Natural killer cell (primary cell): ENCODE results near the gene CLSTN2. TPM values are rescaled to one million over a fixed set of nuclear protein-coding genes. Genes with fewer than 3 reads are reported as not detected.

Source experiments
- ATAC-seq, 3 donors: fragments of 150-1000 bp in 2 of 3; fragments of 200-7000 bp in 1 of 3; cut with Tn5 transposase; 1 replicate in 1 of 3; 2 replicates in 2 of 3; pipeline ENCODE4 v1.10.0; 2021; ENCODE audit warnings: mild to moderate bottlenecking in 2 of 3, moderate library complexity in 2 of 3
- DNase-seq, 2 donors: peaks; one replicate each; pipeline versions ENCODE4 v3.0.0 to v3.0.0-alpha.2; 2013 to 2021; ENCODE audit warnings: mixed read lengths in 1 of 2
- H3K27ac ChIP-seq: one replicate; pipeline ENCODE4 v1.5.1; 2013; ENCODE audit warnings: mild to moderate bottlenecking, low read length
- H3K27me3 ChIP-seq: one replicate; pipeline ENCODE4 v1.6.1; 2013; ENCODE audit warnings: low read length; ENCODE audit not compliant: control insufficient read depth, insufficient read depth
- H3K36me3 ChIP-seq: one replicate; pipeline ENCODE4 v1.6.1; 2013; ENCODE audit warnings: low read length; ENCODE audit not compliant: control insufficient read depth, insufficient read depth
- H3K4me1 ChIP-seq: one replicate; pipeline ENCODE4 v1.6.1; 2013; ENCODE audit warnings: low read length; ENCODE audit not compliant: control insufficient read depth, insufficient read depth
- H3K4me3 ChIP-seq: one replicate; pipeline ENCODE4 v1.5.1; 2013; ENCODE audit warnings: low read length
- H3K9me3 ChIP-seq: one replicate; pipeline ENCODE4 v1.6.1; 2013; ENCODE audit warnings: low read length; ENCODE audit not compliant: control insufficient read depth, insufficient read depth
- H3K27ac Mint-ChIP-seq, 2 donors: one replicate each; pipeline ENCODE4 v1.8.0; 2022; ENCODE audit warnings: mild to moderate bottlenecking in 2 of 2, mixed read lengths in 2 of 2, moderate library complexity in 1 of 2
- H3K27me3 Mint-ChIP-seq, 2 donors: one replicate each; pipeline ENCODE4 v1.8.0; 2022; ENCODE audit warnings: low read depth in 2 of 2, mixed read lengths in 2 of 2
- H3K36me3 Mint-ChIP-seq: one replicate; pipeline ENCODE4 v1.8.0; 2022; ENCODE audit warnings: mixed read lengths
- H3K4me1 Mint-ChIP-seq, 2 donors: one replicate each; pipeline ENCODE4 v1.8.0; 2022; ENCODE audit warnings: mixed read lengths in 2 of 2
- H3K4me3 Mint-ChIP-seq: one replicate; pipeline ENCODE4 v1.8.0; 2022; ENCODE audit warnings: mild to moderate bottlenecking, moderate library complexity, mixed read lengths
- H3K9me3 Mint-ChIP-seq, 2 donors: one replicate each; pipeline ENCODE4 v1.8.0; 2022; ENCODE audit warnings: mixed read lengths in 2 of 2
- CTCF ChIP-seq: fragments of 200-600 bp; IDR thresholded peaks from one replicate; pipeline ENCODE4 v1.8.0; 2022; ENCODE audit warnings: antibody characterized with exemption
- WGBS: methylation state at CpG from one replicate; pipeline ENCODE4 v1.1.7; 2013; ENCODE audit warnings: missing lambda C conversion rate; ENCODE audit not compliant: insufficient coverage; 5-methylcytosine and 5-hydroxymethylcytosine counted together
- intact Hi-C: fragments of 100-400 bp; cut with micrococcal nuclease; formaldehyde crosslinking; loops from one replicate; pipeline ENCODE4 v1.14.2; 2022
- total RNA-seq, 4 donors: library from RNA; stranded (reverse); fragments of 120-200 nt in 1 of 4; gene quantifications; one replicate each; pipeline versions ENCODE4 v1.2.3 to v1.2.4, GENCODE V29; 2013 to 2022

Gene CLSTN2
- total RNA-seq, 3 donors from 2014 or later (not counting 1 experiment from before 2014, with no cell fraction given): 0.05 TPM; not detected in 2

- no peak for DNase-seq
- H3K36me3 ChIP-seq: no peaks in the 10 kb centered on the region
- no peak overlapping the region for H3K27ac ChIP-seq
- Mint-ChIP-seq H3K36me3 (no peaks in the 10 kb centered on the region), H3K9me3 (no peaks in the 10 kb centered on the region), H3K4me1 (no peaks in the 10 kb centered on the region), H3K4me3 (no peak overlapping the region), H3K27me3 (peaks cover 25 to 32% of the 10 kb centered on the region in 2 donors), H3K27ac (no peak overlapping the region)
- 63% methylated on average over 2 of the region's 2 CpGs for WGBS
- H3K27me3 ChIP-seq: no peaks in the 10 kb centered on the region
- TF ChIP-seq CTCF: no peak
- no peaks in the 10 kb centered on the region for H3K9me3 ChIP-seq
- no peak for ATAC-seq
- no peak overlapping the region for H3K4me3 ChIP-seq
- intact Hi-C loops: no loop called here
- no peaks in the 10 kb centered on the region for H3K4me1 ChIP-seq
These were observed 506.0 kb downstream of the CLSTN2 start for GRCh38 chr3:140441006-140441405.

GRCh38 chr3:140442621-140443020, 507.6 kb downstream of the CLSTN2 start:
- no peak overlapping the region for H3K27ac ChIP-seq
- H3K4me3 Mint-ChIP-seq: no peak overlapping the region
- no peak for DNase-seq
- H3K9me3 Mint-ChIP-seq: no peaks in the 10 kb centered on the region
- ATAC-seq: no peak
- no peaks in the 10 kb centered on the region for H3K36me3 ChIP-seq
- no peaks in the 10 kb centered on the region for H3K9me3 ChIP-seq
- peaks cover 3% of the 10 kb centered on the region in 2 donors for H3K4me1 Mint-ChIP-seq
- no peaks in the 10 kb centered on the region for H3K27me3 ChIP-seq
- peaks cover 21 to 25% of the 10 kb centered on the region in 2 donors for H3K27me3 Mint-ChIP-seq
- H3K4me3 ChIP-seq: no peak overlapping the region
- H3K36me3 Mint-ChIP-seq: no peaks in the 10 kb centered on the region
- H3K4me1 ChIP-seq: no peaks in the 10 kb centered on the region
- 80% methylated on average over 2 of the region's 2 CpGs for WGBS
- H3K27ac Mint-ChIP-seq: no peak overlapping the region
- no peak for TF ChIP-seq CTCF
- intact Hi-C loops: no loop called here

- H3K36me3 Mint-ChIP-seq: no peaks in the 10 kb centered on the region
- Histone ChIP-seq H3K27ac (no peak overlapping the region), H3K4me3 (no peak overlapping the region), H3K27me3 (no peaks in the 10 kb centered on the region), H3K36me3 (no peaks in the 10 kb centered on the region), H3K4me1 (no peaks in the 10 kb centered on the region), H3K9me3 (no peaks in the 10 kb centered on the region)
- no peak for ATAC-seq
- no peak for TF ChIP-seq CTCF
- 34% methylated on average over 7 of the region's 7 CpGs for WGBS
- intact Hi-C loops: no loop called here
- DNase-seq: no peak
- peaks cover 25 to 26% of the 10 kb centered on the region in 2 donors for H3K27me3 Mint-ChIP-seq
- H3K4me3 Mint-ChIP-seq: no peak overlapping the region
- H3K27ac Mint-ChIP-seq: no peak overlapping the region
- H3K4me1 Mint-ChIP-seq: peaks cover 8% of the 10 kb centered on the region in 2 donors
- no peaks in the 10 kb centered on the region for H3K9me3 Mint-ChIP-seq
These were observed 508.1 kb downstream of the CLSTN2 start for GRCh38 chr3:140443073-140443472.

- Histone ChIP-seq H3K9me3 (no peaks in the 10 kb centered on the region), H3K27ac (no peak overlapping the region), H3K4me3 (no peak overlapping the region), H3K4me1 (no peaks in the 10 kb centered on the region), H3K27me3 (no peaks in the 10 kb centered on the region), H3K36me3 (no peaks in the 10 kb centered on the region)
- Mint-ChIP-seq H3K27me3 (peaks cover 22 to 25% of the 10 kb centered on the region in 2 donors), H3K4me3 (no peak overlapping the region), H3K36me3 (no peaks in the 10 kb centered on the region), H3K4me1 (peaks cover 9 to 10% of the 10 kb centered on the region in 2 donors), H3K27ac (no peak overlapping the region), H3K9me3 (no peaks in the 10 kb centered on the region)
- DNase-seq (no peak), ATAC-seq (no peak)
- no peak for TF ChIP-seq CTCF
- 68% methylated on average over 3 of the region's 3 CpGs for WGBS
- intact Hi-C loops: no loop called here
These were observed 508.8 kb downstream of the CLSTN2 start for GRCh38 chr3:140443806-140444205.
